GM12878 (cell line): ENCODE results near the gene C3orf49. TPM values are rescaled to one million over a fixed set of nuclear protein-coding genes. Genes with fewer than 3 reads are reported as not detected.

Experiments used
- ATAC-seq: fragments of 200-7000 bp; cut with Tn5 transposase; 3 replicates; pipeline ENCODE4 v1.9.1; 2020; ENCODE audit warnings: mild to moderate bottlenecking, moderate library complexity
- BruUV-seq: library from RNA; stranded (reverse); fragments of 400-500 nt; replicated peaks from 2 replicates; lab custom pipeline; 2021; lab: Mats Ljungman, UMichigan
- CTCF ChIA-PET: fragments of 300-600 bp; sonication (Branson Sonifier 250); formaldehyde crosslinking; extraction: SDS; loops from one replicate; lab custom pipeline; 2021; ENCODE audit warnings: inconsistent platforms; lab: Yijun Ruan, JAX
- POLR2A ChIA-PET: fragments of 350-600 bp; formaldehyde crosslinking; extraction: SDS; loops from one replicate; lab custom pipeline; 2021; ENCODE audit warnings: inconsistent platforms; lab: Charles Lee
- RAD21 ChIA-PET: fragments of 300-600 bp; sonication (Branson Sonifier 250); formaldehyde crosslinking; loops from one replicate; lab custom pipeline; 2023; ENCODE audit warnings: antibody characterized with exemption; ENCODE audit not compliant: unreplicated experiment; lab: Charles Lee
- SMC1A ChIA-PET: fragments of 300-600 bp; sonication (Branson Sonifier 250); formaldehyde crosslinking; loops from one replicate; lab custom pipeline; 2023; ENCODE audit not compliant: unreplicated experiment, uncharacterized antibody; lab: Charles Lee
- DNase-seq: peaks from one replicate; pipeline ENCODE4 v3.0.0-alpha.2; 2011; ENCODE audit warnings: low read depth, low spot score
- FAIRE-seq: peaks from 3 replicates; lab custom pipeline; 2011; peaks lifted over from hg19 to GRCh38; lab: Jason Lieb, UNC
- H2AFZ ChIP-seq: 2 replicates; pipeline ENCODE4 v1.6.0; 2011; ENCODE audit warnings: low read depth, low read length, control low read depth; ENCODE audit not compliant: control insufficient read depth
- H3K27ac ChIP-seq: 2 replicates; pipeline ENCODE4 v1.5.1; 2011; ENCODE audit warnings: control low read depth; ENCODE audit not compliant: control insufficient read depth, insufficient read depth
- H3K27me3 ChIP-seq, 2 experiments: replicated peaks in 1 of 2; 2 replicates each; pipeline versions ENCODE4 v1.6.0 to v1.6.1; 2011; ENCODE audit warnings: low read length in 1 of 2; ENCODE audit not compliant: control insufficient read depth in 2 of 2, insufficient read depth in 2 of 2
- H3K36me3 ChIP-seq, 2 experiments: 2 replicates each; pipeline ENCODE4 v1.5.1; 2011; ENCODE audit warnings: low read length in 1 of 2; ENCODE audit not compliant: control insufficient read depth in 2 of 2, insufficient read depth in 2 of 2
- H3K4me1 ChIP-seq: 2 replicates; pipeline ENCODE4 v1.6.1; 2011; ENCODE audit warnings: mild to moderate bottlenecking, low read length, moderate library complexity, mixed read lengths; ENCODE audit not compliant: control insufficient read depth, insufficient read depth
- H3K4me2 ChIP-seq: 2 replicates; pipeline ENCODE4 v1.6.0; 2011; ENCODE audit warnings: control low read depth; ENCODE audit not compliant: control insufficient read depth, insufficient read depth
- H3K4me3 ChIP-seq: fragments of 200-600 bp; sonication (generic); 2 replicates; pipeline ENCODE4 v1.5.1; 2016
- H3K79me2 ChIP-seq: 2 replicates; pipeline ENCODE4 v1.6.0; 2011; ENCODE audit warnings: low read length; ENCODE audit not compliant: control insufficient read depth, insufficient read depth
- H3K9ac ChIP-seq: 2 replicates; pipeline ENCODE4 v1.8.0; 2011; ENCODE audit warnings: low read length, control low read depth, mixed read lengths; ENCODE audit not compliant: control insufficient read depth, insufficient read depth
- H3K9me3 ChIP-seq: replicated peaks from 3 replicates; pipeline ENCODE4 v1.5.1; 2011; ENCODE audit warnings: mild to moderate bottlenecking, low read length; ENCODE audit not compliant: control insufficient read depth, insufficient read depth
- H4K20me1 ChIP-seq: 2 replicates; pipeline ENCODE4 v1.6.0; 2011; ENCODE audit not compliant: control insufficient read depth, insufficient read depth
- ASH2L ChIP-seq: fragments of 300-600, 200-600 bp; sonication (generic); IDR thresholded peaks from 2 replicates; pipeline ENCODE4 v1.6.1; 2017; ENCODE audit warnings: low read depth, mild to moderate bottlenecking, borderline replicate concordance
- CEBPB ChIP-seq, 2 experiments: fragments of 150-350 bp in 1 of 2; IDR thresholded peaks; 2 replicates each; pipeline ENCODE4 v1.6.1; 2012 to 2014; ENCODE audit warnings: low read depth in 2 of 2, low read length in 2 of 2, borderline replicate concordance in 1 of 2, inconsistent platforms in 1 of 2
- CHD4 ChIP-seq: fragments of 200-600 bp; sonication (generic); IDR thresholded peaks from 2 replicates; pipeline ENCODE4 v1.6.1; 2016; ENCODE audit warnings: mild to moderate bottlenecking
- FOS ChIP-seq: IDR thresholded peaks from 3 replicates; pipeline ENCODE4 v1.6.1; 2011; ENCODE audit warnings: borderline replicate concordance; ENCODE audit not compliant: insufficient read length; ENCODE audit errors: extremely low read depth
- HDAC2 ChIP-seq: fragments of 200-600 bp; sonication (generic); IDR thresholded peaks from 2 replicates; pipeline ENCODE4 v1.6.1; 2017
- IKZF1 ChIP-seq: fragments of 450-650 bp; conservative IDR thresholded peaks from 2 replicates; pipeline ENCODE4 v1.6.1; 2017; ENCODE audit warnings: antibody characterized with exemption, mild to moderate bottlenecking
- IRF4 ChIP-seq: IDR thresholded peaks from 2 replicates; pipeline ENCODE4 v1.6.1; 2011; ENCODE audit warnings: low read depth, low read length
- JUND ChIP-seq: IDR thresholded peaks from 2 replicates; pipeline ENCODE4 v1.6.1; 2012; ENCODE audit warnings: low read depth, mild to moderate bottlenecking, low read length, improper control_type of control experiment, moderate library complexity
- MEF2A ChIP-seq: IDR thresholded peaks from 2 replicates; pipeline ENCODE4 v1.6.1; 2011; ENCODE audit warnings: low read depth, mild to moderate bottlenecking, low read length, moderate library complexity; ENCODE audit not compliant: insufficient read depth
- RAD51 ChIP-seq: fragments of 450-650 bp; IDR thresholded peaks from 2 replicates; pipeline ENCODE4 v1.6.1; 2016; ENCODE audit warnings: moderate library complexity, mild to moderate bottlenecking, inconsistent platforms
- SUZ12 ChIP-seq: fragments of 200-600 bp; sonication (generic); IDR thresholded peaks from one replicate; pipeline ENCODE4 v1.6.1; 2018; ENCODE audit warnings: antibody characterized with exemption, mild to moderate bottlenecking; ENCODE audit not compliant: unreplicated experiment
- WGBS: methylation state at CpG from one replicate; pipeline ENCODE4 v1.1.6; 2016; ENCODE audit warnings: low lambda C conversion rate; ENCODE audit not compliant: insufficient replicate concordance, insufficient coverage; ENCODE audit errors: missing lambda C conversion rate; 5-methylcytosine and 5-hydroxymethylcytosine counted together
- in situ Hi-C: fragments of 300-500 bp; cut with MboI; formaldehyde crosslinking; loops from 9 replicates; pipeline ENCODE4 v1.14.3; 2018; ENCODE audit warnings: mixed read lengths
- intact Hi-C: fragments of 100-400 bp; cut with micrococcal nuclease; formaldehyde crosslinking; loops from one replicate; pipeline ENCODE4 v1.14.2; 2022; ENCODE audit not compliant: unreplicated experiment
- polyA plus RNA-seq, 11 experiments: library from polyadenylated mRNA; depleted of rRNA in 4 of 11; unstranded in 6 of 11; stranded (reverse) in 5 of 11; fragments of >200 nt; fragmentation: Nextera tagmentation in 4 of 11; fragmentation: Illumina TruSeq in 1 of 11; extraction: Ambion mirVana in 4 of 11; extraction: Trizol in 1 of 11; gene quantifications; 1 replicate in 1 of 11; 2 replicates in 10 of 11; pipeline versions ENCODE4 v1.2.1 to v1.2.3, GENCODE V29; 2011 to 2016; ENCODE audit warnings: inconsistent platforms in 2 of 11, missing spikeins in 2 of 11, low read depth in 1 of 11
- total RNA-seq, 4 experiments: library from RNA; depleted of rRNA in 3 of 4; stranded (reverse); fragments of >200 nt in 3 of 4; fragmentation: Illumina TruSeq in 1 of 4; extraction: Trizol in 1 of 4; gene quantifications; 2 replicates each; pipeline versions ENCODE4 v1.2.1 to v1.2.3, GENCODE V29; 2013 to 2021
- TF ChIP-seq, protein P1 (sequence below): fragments of 450-650 bp; formaldehyde crosslinking; IDR thresholded peaks from 2 replicates; pipeline ENCODE4 v1.5.0; 2022; ENCODE audit warnings: mild to moderate bottlenecking, missing genetic modification characterization

C3orf49 gene
- total and polyA plus RNA-seq, 10 of the 15 experiments (the other 5 are each of a cell fraction or from before 2014, with no cell fraction given), result 0.21 TPM; not detected in 9

DNA sequence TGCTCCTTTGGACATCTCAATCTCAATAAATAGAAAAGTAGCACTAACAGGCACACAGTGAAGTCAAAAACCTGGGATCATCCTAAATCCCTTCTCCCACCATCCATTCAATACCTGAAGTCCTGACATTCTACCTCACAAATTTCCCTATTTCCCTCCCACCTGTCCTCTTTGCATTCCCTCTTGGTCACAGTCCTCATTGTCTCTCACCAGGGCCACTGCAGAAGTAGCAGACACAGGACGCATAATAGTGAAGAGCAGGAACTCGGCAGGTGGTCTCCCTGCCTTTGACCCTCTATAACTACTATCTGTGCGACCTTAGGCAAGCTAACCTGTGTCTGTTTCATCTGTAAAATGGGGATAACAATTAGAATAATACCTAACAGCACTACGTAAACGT lies 42.2 kb downstream of the C3orf49 start:
- DNase-seq, result no peak
- intact Hi-C loops (no loop called here), in situ Hi-C loops (no loop called here)
- SMC1A ChIA-PET, result interaction anchor here (0.7 kb wide), 1 partner anchor 9 kb away, joined by 4 read pairs; no protein-coding TSS in a partner anchor
- POLR2A ChIA-PET, result no interaction called here
- TF ChIP-seq RAD51 (no peak), ASH2L (no peak), FOS (no peak), SUZ12 (no peak), IKZF1 (no peak), IRF4 (no peak), JUND (no peak), CHD4 (no peak), MEF2A (no peak), CEBPB (IDR thresholded peaks at IDR 0.05; ENCODE audit: borderline replicate concordance in 1 of 2, low read depth in 2 of 2, low read length in 2 of 2) (no peak), HDAC2 (no peak)
- TF ChIP-seq, protein P1, sequence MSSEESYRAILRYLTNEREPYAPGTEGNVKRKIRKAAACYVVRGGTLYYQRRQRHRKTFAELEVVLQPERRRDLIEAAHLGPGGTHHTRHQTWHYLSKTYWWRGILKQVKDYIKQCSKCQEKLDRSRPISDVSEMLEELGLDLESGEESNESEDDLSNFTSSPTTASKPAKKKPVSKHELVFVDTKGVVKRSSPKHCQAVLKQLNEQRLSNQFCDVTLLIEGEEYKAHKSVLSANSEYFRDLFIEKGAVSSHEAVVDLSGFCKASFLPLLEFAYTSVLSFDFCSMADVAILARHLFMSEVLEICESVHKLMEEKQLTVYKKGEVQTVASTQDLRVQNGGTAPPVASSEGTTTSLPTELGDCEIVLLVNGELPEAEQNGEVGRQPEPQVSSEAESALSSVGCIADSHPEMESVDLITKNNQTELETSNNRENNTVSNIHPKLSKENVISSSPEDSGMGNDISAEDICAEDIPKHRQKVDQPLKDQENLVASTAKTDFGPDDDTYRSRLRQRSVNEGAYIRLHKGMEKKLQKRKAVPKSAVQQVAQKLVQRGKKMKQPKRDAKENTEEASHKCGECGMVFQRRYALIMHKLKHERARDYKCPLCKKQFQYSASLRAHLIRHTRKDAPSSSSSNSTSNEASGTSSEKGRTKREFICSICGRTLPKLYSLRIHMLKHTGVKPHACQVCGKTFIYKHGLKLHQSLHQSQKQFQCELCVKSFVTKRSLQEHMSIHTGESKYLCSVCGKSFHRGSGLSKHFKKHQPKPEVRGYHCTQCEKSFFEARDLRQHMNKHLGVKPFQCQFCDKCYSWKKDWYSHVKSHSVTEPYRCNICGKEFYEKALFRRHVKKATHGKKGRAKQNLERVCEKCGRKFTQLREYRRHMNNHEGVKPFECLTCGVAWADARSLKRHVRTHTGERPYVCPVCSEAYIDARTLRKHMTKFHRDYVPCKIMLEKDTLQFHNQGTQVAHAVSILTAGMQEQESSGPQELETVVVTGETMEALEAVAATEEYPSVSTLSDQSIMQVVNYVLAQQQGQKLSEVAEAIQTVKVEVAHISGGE, result no peak
- no peak overlapping the region for H3K27ac ChIP-seq
- RAD21 ChIA-PET, result interaction anchor here (1.0 kb wide), 1 partner anchor 162 kb away, joined by 3 read pairs; no protein-coding TSS in a partner anchor
- FAIRE-seq, result no peak
- H3K36me3 ChIP-seq, result no peaks in the 10 kb centered on the region
- H3K27me3 ChIP-seq, result no peaks in the 10 kb centered on the region
- H3K4me2 ChIP-seq, result peak overlapping the region; percentile 68
- WGBS, result 90% methylated on average over 5 of the region's 5 CpGs
- H3K9ac ChIP-seq, result no peak overlapping the region
- no peaks in the 10 kb centered on the region for H3K9me3 ChIP-seq
- H3K4me1 ChIP-seq, result peaks cover 7% of the 10 kb centered on the region; the same call in 1 of the 2 replicates
- H3K79me2 ChIP-seq, result peaks cover 70% of the 10 kb centered on the region
- no peaks in the 10 kb centered on the region for H4K20me1 ChIP-seq
- CTCF ChIA-PET, result interaction anchor here (0.6 to 1.1 kb wide), 3 partner anchors 9 to 110 kb away, joined by 3 to 4 read pairs (median 3); no protein-coding TSS in a partner anchor
- H3K4me3 ChIP-seq, result no peak overlapping the region
- no TSS peak for BruUV-seq
- no peak overlapping the region for H2AFZ ChIP-seq
- no peak for ATAC-seq
